Mesendoderm (in vitro differentiated cells): ENCODE measurements around the gene MEIS2.
A peak's percentile ranks its signal among the peaks of the same experiment; 100 is the strongest.

ENCODE experiments used
- DNase-seq: peaks from one replicate; pipeline ENCODE4 v3.0.0; 2013
- H2AK5ac ChIP-seq: 2 replicates; pipeline ENCODE4 v1.6.1; 2013; ENCODE audit warnings: low read length, inconsistent platforms
- H2BK120ac ChIP-seq: 2 replicates; pipeline ENCODE4 v1.6.1; 2013; ENCODE audit warnings: low read depth, mild to moderate bottlenecking, low read length, moderate library complexity, mixed read lengths
- H2BK15ac ChIP-seq: replicated peaks from 2 replicates; pipeline ENCODE4 v1.6.1; 2013; ENCODE audit warnings: low read depth, mild to moderate bottlenecking, moderate library complexity
- H2BK5ac ChIP-seq: 2 replicates; pipeline ENCODE4 v1.6.1; 2013; ENCODE audit warnings: low read length, inconsistent platforms
- H3K18ac ChIP-seq: 2 replicates; pipeline ENCODE4 v1.6.1; 2013; ENCODE audit warnings: mild to moderate bottlenecking, low read length, mixed read lengths
- H3K23ac ChIP-seq: one replicate; pipeline ENCODE4 v1.6.1; 2013; ENCODE audit warnings: low read length
- H3K27ac ChIP-seq: 2 replicates; pipeline ENCODE4 v1.5.1; 2013; ENCODE audit warnings: low read depth, mild to moderate bottlenecking, inconsistent platforms, low read length, moderate library complexity
- H3K27me3 ChIP-seq: 2 replicates; pipeline ENCODE4 v1.6.1; 2013; ENCODE audit warnings: low read length, control low read depth, mild to moderate bottlenecking, inconsistent platforms; ENCODE audit not compliant: insufficient read depth, poor library complexity
- H3K36me3 ChIP-seq: 2 replicates; pipeline ENCODE4 v1.6.1; 2013; ENCODE audit warnings: low read length, inconsistent platforms; ENCODE audit not compliant: control insufficient read depth, insufficient read depth
- H3K4ac ChIP-seq: one replicate; pipeline ENCODE4 v1.6.1; 2013; ENCODE audit warnings: low read depth, mild to moderate bottlenecking, low read length, moderate library complexity
- H3K4me1 ChIP-seq: 2 replicates; pipeline ENCODE4 v1.6.1; 2013; ENCODE audit warnings: low read depth, low read length, inconsistent platforms; ENCODE audit not compliant: control insufficient read depth
- H3K4me2 ChIP-seq: 2 replicates; pipeline ENCODE4 v1.6.1; 2013; ENCODE audit warnings: low read length
- H3K4me3 ChIP-seq: 2 replicates; pipeline ENCODE4 v1.5.1; 2013; ENCODE audit warnings: mild to moderate bottlenecking, low read length
- H3K56ac ChIP-seq: one replicate; pipeline ENCODE4 v1.6.1; 2013; ENCODE audit warnings: low read length
- H3K79me1 ChIP-seq: 2 replicates; pipeline ENCODE4 v1.6.1; 2013; ENCODE audit warnings: low read length, inconsistent platforms
- H3K79me2 ChIP-seq: 2 replicates; pipeline ENCODE4 v1.6.1; 2013; ENCODE audit warnings: mild to moderate bottlenecking, low read length; ENCODE audit not compliant: control insufficient read depth, insufficient read depth
- H3K9ac ChIP-seq: 2 replicates; pipeline ENCODE4 v1.6.1; 2013; ENCODE audit warnings: low read length, inconsistent platforms
- H4K5ac ChIP-seq: one replicate; pipeline ENCODE4 v1.6.1; 2013; ENCODE audit warnings: low read length
- H4K8ac ChIP-seq: one replicate; pipeline ENCODE4 v1.6.1; 2013; ENCODE audit warnings: low read depth, mild to moderate bottlenecking, control low read depth, low read length, moderate library complexity
- WGBS: extraction: QIAGEN DNeasy Blood & Tissue Kit; methylation state at CpG from one replicate; pipeline ENCODE4 v1.1.7; 2013; ENCODE audit warnings: low lambda C conversion rate, missing lambda C conversion rate; ENCODE audit not compliant: insufficient coverage; ENCODE audit errors: extremely low coverage; 5-methylcytosine and 5-hydroxymethylcytosine counted together

MEIS2 gene

GRCh38 chr15:37103475-37104423 lies 3.4 kb upstream of the MEIS2 start:
- Histone ChIP-seq H3K79me2 (no peaks in the 10 kb centered on the region), H2AK5ac (no peak overlapping the region), H3K4me3 (no peak overlapping the region), H3K18ac (no peak overlapping the region), H3K27me3 (peaks cover 29% of the 10 kb centered on the region), H4K5ac (no peak overlapping the region), H3K9ac (no peak overlapping the region), H3K36me3 (no peaks in the 10 kb centered on the region), H3K4me2 (no peak overlapping the region), H3K23ac (no peak overlapping the region), H3K27ac (no peak overlapping the region), H2BK120ac (no peak overlapping the region), H4K8ac (no peak overlapping the region), H2BK15ac (no peak overlapping the region), H2BK5ac (no peak overlapping the region), H3K56ac (no peak overlapping the region), H3K4ac (no peak overlapping the region), H3K4me1 (peaks cover 2% of the 10 kb centered on the region), H3K79me1 (no peaks in the 10 kb centered on the region)
- no peak for DNase-seq
- WGBS = no CpG with 5 or more reads among the region's 27 CpGs

GRCh38 chr15:37103163-37103435 lies 2.8 kb upstream of the MEIS2 start:
- Histone ChIP-seq H2BK120ac (no peak overlapping the region), H2BK15ac (no peak overlapping the region), H3K4ac (no peak overlapping the region), H3K4me1 (peaks cover 2% of the 10 kb centered on the region), H3K18ac (no peak overlapping the region), H3K79me1 (no peaks in the 10 kb centered on the region), H3K27me3 (peaks cover 23% of the 10 kb centered on the region), H3K9ac (no peak overlapping the region), H3K36me3 (no peaks in the 10 kb centered on the region), H3K27ac (no peak overlapping the region), H3K23ac (no peak overlapping the region), H2AK5ac (no peak overlapping the region), H4K5ac (no peak overlapping the region), H3K4me2 (no peak overlapping the region), H3K56ac (no peak overlapping the region), H4K8ac (no peak overlapping the region), H3K79me2 (no peaks in the 10 kb centered on the region), H3K4me3 (no peak overlapping the region), H2BK5ac (no peak overlapping the region)
- no peak for DNase-seq
- no CpG with 5 or more reads among the region's 2 CpGs for WGBS

GRCh38 chr15:37102305-37103162 lies 2.2 kb upstream of the MEIS2 start:
- peak; percentile 81 for DNase-seq
- Histone ChIP-seq H2BK120ac (no peak overlapping the region), H3K4me1 (peaks cover 2% of the 10 kb centered on the region), H3K18ac (peak overlapping the region; percentile 46), H4K5ac (no peak overlapping the region), H3K27me3 (peaks cover 20% of the 10 kb centered on the region), H3K23ac (no peak overlapping the region), H2BK15ac (no peak overlapping the region), H3K27ac (no peak overlapping the region), H3K79me1 (no peaks in the 10 kb centered on the region), H2BK5ac (no peak overlapping the region), H3K36me3 (no peaks in the 10 kb centered on the region), H3K4ac (no peak overlapping the region), H4K8ac (no peak overlapping the region), H3K4me2 (peak overlapping the region; percentile 32), H3K9ac (no peak overlapping the region), H2AK5ac (no peak overlapping the region), H3K56ac (no peak overlapping the region), H3K79me2 (no peaks in the 10 kb centered on the region), H3K4me3 (no peak overlapping the region)
- no CpG with 5 or more reads among the region's 38 CpGs for WGBS

- Histone ChIP-seq H3K27ac (no peak overlapping the region), H3K79me1 (no peaks in the 10 kb centered on the region), H3K4ac (no peak overlapping the region), H3K9ac (peak overlapping the region; percentile 46), H2BK15ac (no peak overlapping the region), H3K4me2 (peak overlapping the region; percentile 53), H2BK120ac (no peak overlapping the region), H3K4me3 (peak overlapping the region; percentile 24), H3K56ac (peak overlapping the region; percentile 69), H4K8ac (no peak overlapping the region), H3K36me3 (no peaks in the 10 kb centered on the region), H3K18ac (no peak overlapping the region), H3K79me2 (no peaks in the 10 kb centered on the region), H2BK5ac (no peak overlapping the region), H3K23ac (no peak overlapping the region), H3K4me1 (peaks cover 2% of the 10 kb centered on the region), H3K27me3 (peaks cover 20% of the 10 kb centered on the region), H2AK5ac (no peak overlapping the region), H4K5ac (no peak overlapping the region)
- WGBS = no CpG with 5 or more reads among the region's 15 CpGs
- peak; percentile 55 for DNase-seq
Observed at GRCh38 chr15:37101980-37102304, 1.6 kb upstream of the MEIS2 start.

GRCh38 chr15:37100966-37101215 lies 542 bp upstream of the MEIS2 start:
- H3K4me2 ChIP-seq = peak overlapping the region; percentile 53
- peak overlapping the region; percentile 75 for H3K18ac ChIP-seq
- no peak overlapping the region for H2BK120ac ChIP-seq
- peak overlapping the region; percentile 46 for H3K9ac ChIP-seq
- H3K56ac ChIP-seq = peak overlapping the region; percentile 69
- H3K79me2 ChIP-seq = no peaks in the 10 kb centered on the region
- no CpG with 5 or more reads among the region's 11 CpGs for WGBS
- H3K36me3 ChIP-seq = no peaks in the 10 kb centered on the region
- no peak overlapping the region for H3K23ac ChIP-seq
- peak overlapping the region; percentile 92 for H4K8ac ChIP-seq
- peaks cover 23% of the 10 kb centered on the region for H3K27me3 ChIP-seq
- H3K79me1 ChIP-seq = no peaks in the 10 kb centered on the region
- peak overlapping the region; percentile 27 for H3K4me3 ChIP-seq
- peaks cover 2% of the 10 kb centered on the region for H3K4me1 ChIP-seq
- H2BK15ac ChIP-seq = no peak overlapping the region
- H4K5ac ChIP-seq = no peak overlapping the region
- H3K27ac ChIP-seq = peak overlapping the region; percentile 70
- peak; percentile 72 for DNase-seq
- H2BK5ac ChIP-seq = no peak overlapping the region
- H2AK5ac ChIP-seq = no peak overlapping the region
- H3K4ac ChIP-seq = no peak overlapping the region
